GM10266 (cell line): ENCODE results near the gene SCYGR7.
A peak's percentile ranks its signal among the peaks of the same experiment; 100 is the strongest.
"Not testable (repeated sequence)": the region's sequence is repeated elsewhere in the genome, so short reads cannot be mapped to it uniquely, and the experiment has no call there.

ENCODE experiments used
- DNase-seq: peaks from one replicate; pipeline ENCODE4 v3.0.0; 2012; ENCODE audit errors: extremely low spot score
- CTCF ChIP-seq: IDR thresholded peaks from 2 replicates; pipeline ENCODE4 v1.5.1; 2012; ENCODE audit warnings: mild to moderate bottlenecking, low read depth; ENCODE audit not compliant: control insufficient read depth, insufficient read depth; ENCODE audit errors: missing control alignments

The SCYGR7 gene

GRCh38 chr2:227720680-227721079, 7.5 kb upstream of the SCYGR7 start:
- no peak for DNase-seq

GRCh38 chr2:227722821-227723220, 5.3 kb upstream of the SCYGR7 start:
- DNase-seq: not testable (repeated sequence)

More at GRCh38 chr2:227720680-227721079, 7.5 kb upstream of the SCYGR7 start:
- TF ChIP-seq CTCF: no peak

GRCh38 chr2:227724394-227725039, 3.6 kb upstream of the SCYGR7 start, which contains the start of gene SCYGR6:
Gene SCYGR6 (minus strand): TSS chr2:227724757. CDS start chr2:227724757, 0 bp downstream.
- no peak for DNase-seq
- no peak for TF ChIP-seq CTCF

GRCh38 chr2:227739351-227739750, 11.2 kb downstream of the SCYGR7 start:
- TF ChIP-seq CTCF: no peak
- no peak for DNase-seq

GRCh38 chr2:227740705-227741104, 12.6 kb downstream of the SCYGR7 start:
- DNase-seq: not testable (repeated sequence)

- DNase-seq: no peak
- no peak for TF ChIP-seq CTCF
Observed at GRCh38 chr2:227745594-227745993, 17.5 kb downstream of the SCYGR7 start, which contains the start of gene SCYGR8. Gene SCYGR8 (plus strand): TSS chr2:227745894. CDS start chr2:227745894, 0 bp downstream.

- no peak for DNase-seq
- TF ChIP-seq CTCF: peak; percentile 37
Observed at GRCh38 chr2:227748079-227748478, 19.9 kb downstream of the SCYGR7 start.

GRCh38 chr2:227756261-227756660, 28.1 kb downstream of the SCYGR7 start:
- DNase-seq: not testable (repeated sequence)

GRCh38 chr2:227759411-227760118, 31.4 kb downstream of the SCYGR7 start:
- DNase-seq: no peak
- no peak for TF ChIP-seq CTCF
